Neural progenitor cell (in vitro differentiated cells): ENCODE data around the gene RNF111. TPM values are rescaled to one million over a fixed set of nuclear protein-coding genes. Genes with fewer than 3 reads are reported as not detected.

Experiments used
- DNase-seq: peaks from one replicate; pipeline ENCODE4 v3.0.0-alpha.2; 2016; ENCODE audit warnings: low spot score
- H2AFZ ChIP-seq: fragments of 200-600 bp; sonication (generic); replicated peaks from 2 replicates; pipeline ENCODE4 v1.6.1; 2016; ENCODE audit warnings: antibody characterized with exemption
- H3F3A ChIP-seq: fragments of 200-600 bp; sonication (generic); 2 replicates; pipeline ENCODE4 v1.6.1; 2016; ENCODE audit warnings: antibody characterized with exemption, low read depth
- H3K27ac ChIP-seq: fragments of 200-600 bp; sonication (generic); 2 replicates; pipeline ENCODE4 v1.5.1; 2016; ENCODE audit warnings: mild to moderate bottlenecking
- H3K27me3 ChIP-seq: fragments of 200-600 bp; sonication (generic); 2 replicates; pipeline ENCODE4 v1.6.1; 2016; ENCODE audit warnings: mild to moderate bottlenecking, moderate library complexity
- H3K36me3 ChIP-seq: fragments of 200-600 bp; sonication (generic); 2 replicates; pipeline ENCODE4 v1.5.1; 2016
- H3K4me1 ChIP-seq: fragments of 200-600 bp; sonication (generic); 2 replicates; pipeline ENCODE4 v1.6.1; 2016; ENCODE audit warnings: mixed run types
- H3K4me2 ChIP-seq: fragments of 200-600 bp; sonication (generic); 2 replicates; pipeline ENCODE4 v1.6.1; 2016
- H3K4me3 ChIP-seq: fragments of 200-600 bp; sonication (generic); 2 replicates; pipeline ENCODE4 v1.5.1; 2016
- H3K79me2 ChIP-seq: fragments of 200-600 bp; sonication (generic); 2 replicates; pipeline ENCODE4 v1.6.1; 2016; ENCODE audit warnings: low read depth
- H3K9ac ChIP-seq: fragments of 200-600 bp; sonication (generic); 2 replicates; pipeline ENCODE4 v1.6.1; 2016
- H3K9me3 ChIP-seq: fragments of 200-600 bp; sonication (generic); 2 replicates; pipeline ENCODE4 v1.5.1; 2016; ENCODE audit warnings: low read depth
- H4K20me1 ChIP-seq: fragments of 200-600 bp; sonication (generic); 2 replicates; pipeline ENCODE4 v1.6.1; 2016; ENCODE audit warnings: low read depth
- H3K27ac Mint-ChIP-seq: 3 replicates; pipeline ENCODE4 v1.8.0; 2021; ENCODE audit warnings: mixed read lengths
- H3K27me3 Mint-ChIP-seq: 2 replicates; pipeline ENCODE4 v1.8.0; 2022; ENCODE audit warnings: low read depth, mild to moderate bottlenecking, inconsistent platforms, moderate library complexity, mixed read lengths; ENCODE audit not compliant: insufficient read depth
- H3K36me3 Mint-ChIP-seq: 3 replicates; pipeline ENCODE4 v1.8.0; 2021; ENCODE audit warnings: mixed read lengths
- H3K4me1 Mint-ChIP-seq: 3 replicates; pipeline ENCODE4 v1.8.0; 2021; ENCODE audit warnings: mixed read lengths
- H3K4me3 Mint-ChIP-seq: 3 replicates; pipeline ENCODE4 v1.8.0; 2021; ENCODE audit warnings: mild to moderate bottlenecking, moderate library complexity, mixed read lengths
- H3K9me3 Mint-ChIP-seq: 3 replicates; pipeline ENCODE4 v1.8.0; 2020; ENCODE audit warnings: mixed read lengths
- EZH2 ChIP-seq: fragments of 200-600 bp; sonication (generic); IDR thresholded peaks from 2 replicates; pipeline ENCODE4 v1.6.1; 2017; ENCODE audit warnings: antibody characterized with exemption, mild to moderate bottlenecking, moderate library complexity
- EZH2phosphoT487 ChIP-seq: fragments of 200-600 bp; sonication (generic); IDR thresholded peaks from 2 replicates; pipeline ENCODE4 v1.6.1; 2017; ENCODE audit warnings: antibody characterized with exemption
- total RNA-seq: library from RNA; depleted of rRNA; stranded (reverse); fragments of >200 nt; gene quantifications from 2 replicates; pipeline ENCODE4 v1.2.3, GENCODE V29; 2015; ENCODE audit warnings: low replicate concordance
- TF ChIP-seq, protein P1 (sequence below): fragments of 200-600 bp; sonication (generic); IDR thresholded peaks from 2 replicates; pipeline ENCODE4 v1.5.1; 2017; ENCODE audit warnings: antibody characterized with exemption, mild to moderate bottlenecking

Gene RNF111
- total RNA-seq, 1 donor from 2014 or later = 32.3 TPM

DNA sequence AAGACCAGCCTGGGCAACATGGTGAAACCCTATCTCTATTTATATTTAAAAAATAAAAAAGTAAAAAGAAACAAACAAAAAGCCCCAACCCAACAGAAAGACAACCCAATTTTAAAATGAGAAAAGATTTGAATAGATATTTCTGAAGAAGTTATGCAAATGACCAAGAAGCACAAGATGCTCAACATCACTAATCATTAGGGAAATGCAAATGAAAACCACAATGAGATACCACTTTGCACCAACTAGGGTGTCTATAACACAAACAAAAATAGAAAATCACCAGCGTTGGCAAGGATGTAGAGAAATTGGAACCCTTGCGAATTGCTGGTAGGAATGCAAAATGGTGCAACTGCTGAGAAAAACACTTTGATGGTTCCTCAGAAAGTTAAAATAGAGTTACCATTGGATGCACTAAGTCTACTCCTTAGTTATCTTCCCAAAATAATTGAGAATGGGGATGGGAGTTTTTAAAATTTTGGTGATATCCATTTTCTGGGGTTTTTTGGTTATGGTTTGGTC lies 71.7 kb downstream of the RNF111 start:
- Mint-ChIP-seq H3K9me3 (no peaks in the 10 kb centered on the region), H3K4me1 (no peaks in the 10 kb centered on the region), H3K27ac (no peak overlapping the region), H3K36me3 (peaks cover 15% of the 10 kb centered on the region), H3K27me3 (no peaks in the 10 kb centered on the region), H3K4me3 (no peak overlapping the region)
- Histone ChIP-seq H3K36me3 (peaks cover 30% of the 10 kb centered on the region), H3K27ac (no peak overlapping the region), H3F3A (no peaks in the 10 kb centered on the region), H3K4me1 (no peaks in the 10 kb centered on the region), H3K79me2 (no peaks in the 10 kb centered on the region), H2AFZ (no peak overlapping the region), H3K4me2 (no peak overlapping the region), H3K9ac (no peak overlapping the region), H3K4me3 (no peak overlapping the region), H4K20me1 (no peaks in the 10 kb centered on the region), H3K27me3 (no peaks in the 10 kb centered on the region), H3K9me3 (no peaks in the 10 kb centered on the region)
- no peak for DNase-seq
- TF ChIP-seq, protein P1, sequence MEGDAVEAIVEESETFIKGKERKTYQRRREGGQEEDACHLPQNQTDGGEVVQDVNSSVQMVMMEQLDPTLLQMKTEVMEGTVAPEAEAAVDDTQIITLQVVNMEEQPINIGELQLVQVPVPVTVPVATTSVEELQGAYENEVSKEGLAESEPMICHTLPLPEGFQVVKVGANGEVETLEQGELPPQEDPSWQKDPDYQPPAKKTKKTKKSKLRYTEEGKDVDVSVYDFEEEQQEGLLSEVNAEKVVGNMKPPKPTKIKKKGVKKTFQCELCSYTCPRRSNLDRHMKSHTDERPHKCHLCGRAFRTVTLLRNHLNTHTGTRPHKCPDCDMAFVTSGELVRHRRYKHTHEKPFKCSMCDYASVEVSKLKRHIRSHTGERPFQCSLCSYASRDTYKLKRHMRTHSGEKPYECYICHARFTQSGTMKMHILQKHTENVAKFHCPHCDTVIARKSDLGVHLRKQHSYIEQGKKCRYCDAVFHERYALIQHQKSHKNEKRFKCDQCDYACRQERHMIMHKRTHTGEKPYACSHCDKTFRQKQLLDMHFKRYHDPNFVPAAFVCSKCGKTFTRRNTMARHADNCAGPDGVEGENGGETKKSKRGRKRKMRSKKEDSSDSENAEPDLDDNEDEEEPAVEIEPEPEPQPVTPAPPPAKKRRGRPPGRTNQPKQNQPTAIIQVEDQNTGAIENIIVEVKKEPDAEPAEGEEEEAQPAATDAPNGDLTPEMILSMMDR = no peak
- no peak for TF ChIP-seq EZH2phosphoT487

DNA sequence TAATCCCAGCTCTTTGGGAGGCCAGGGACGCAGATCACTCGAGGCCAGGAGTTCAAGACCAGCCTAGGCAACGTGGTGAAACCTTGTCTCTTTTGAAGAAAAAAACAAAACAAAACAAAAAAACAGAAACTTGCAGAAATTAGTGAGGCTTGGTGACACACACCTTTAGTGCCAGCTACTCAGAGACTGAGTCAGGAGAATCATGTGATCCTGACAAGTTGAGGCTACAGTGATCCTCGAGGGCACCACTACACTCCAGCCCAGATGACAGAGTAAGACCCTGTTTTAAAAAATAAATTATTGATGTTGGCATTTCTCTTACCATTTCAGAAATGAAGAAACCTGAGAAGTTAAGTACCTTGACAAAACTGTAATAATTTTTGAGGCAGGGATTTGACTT lies 72.9 kb downstream of the RNF111 start:
- Mint-ChIP-seq H3K4me1 (no peaks in the 10 kb centered on the region), H3K36me3 (peaks cover 17% of the 10 kb centered on the region), H3K27me3 (no peaks in the 10 kb centered on the region), H3K27ac (no peak overlapping the region), H3K9me3 (no peaks in the 10 kb centered on the region), H3K4me3 (no peak overlapping the region)
- Histone ChIP-seq H3F3A (no peaks in the 10 kb centered on the region), H2AFZ (no peak overlapping the region), H3K9ac (no peak overlapping the region), H3K9me3 (no peaks in the 10 kb centered on the region), H3K4me3 (no peak overlapping the region), H3K36me3 (peaks cover 30% of the 10 kb centered on the region), H3K27me3 (no peaks in the 10 kb centered on the region), H3K4me2 (no peak overlapping the region), H3K4me1 (no peaks in the 10 kb centered on the region), H4K20me1 (no peaks in the 10 kb centered on the region), H3K27ac (no peak overlapping the region), H3K79me2 (no peaks in the 10 kb centered on the region)
- TF ChIP-seq EZH2phosphoT487 (no peak), EZH2 (no peak)
- TF ChIP-seq, protein P1 = no peak
- DNase-seq = no peak

DNA sequence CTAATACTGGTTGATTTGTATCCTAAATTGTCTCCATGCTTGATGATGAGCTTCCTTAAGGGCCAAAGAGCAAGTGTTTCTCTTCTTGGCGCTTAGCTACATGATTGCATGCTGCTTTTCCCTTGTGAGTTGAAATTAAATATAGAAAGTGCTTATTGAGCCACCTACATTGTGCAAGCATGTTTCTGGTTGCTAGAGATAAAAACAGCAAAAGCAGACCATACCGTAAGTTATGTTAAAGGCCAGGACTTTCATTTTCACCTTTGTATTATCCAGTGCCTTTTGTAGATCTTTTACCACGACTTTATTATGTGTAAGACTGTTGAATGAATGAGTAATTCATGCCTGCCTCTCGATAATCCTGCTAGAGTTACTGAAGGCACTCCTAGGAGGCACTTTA lies 75.6 kb downstream of the RNF111 start:
- Histone ChIP-seq H3K9ac (no peak overlapping the region), H3K36me3 (peaks cover 17% of the 10 kb centered on the region), H3F3A (no peaks in the 10 kb centered on the region), H3K4me2 (no peak overlapping the region), H4K20me1 (no peaks in the 10 kb centered on the region), H3K79me2 (no peaks in the 10 kb centered on the region), H2AFZ (no peak overlapping the region), H3K4me1 (no peaks in the 10 kb centered on the region), H3K4me3 (no peak overlapping the region), H3K27me3 (no peaks in the 10 kb centered on the region), H3K9me3 (no peaks in the 10 kb centered on the region), H3K27ac (no peak overlapping the region)
- peaks cover 28% of the 10 kb centered on the region for H3K36me3 Mint-ChIP-seq
- no peak for DNase-seq
- H3K4me3 Mint-ChIP-seq = no peak overlapping the region
- TF ChIP-seq, protein P1 = no peak
- TF ChIP-seq EZH2phosphoT487 (no peak), EZH2 (no peak)
- no peak overlapping the region for H3K27ac Mint-ChIP-seq
- H3K27me3 Mint-ChIP-seq = peaks cover 2% of the 10 kb centered on the region
- H3K4me1 Mint-ChIP-seq = no peaks in the 10 kb centered on the region
- H3K9me3 Mint-ChIP-seq = no peaks in the 10 kb centered on the region
